NK-92 (cell line): Measurements from ENCODE around the gene SMC2.

Experiments
- DNase-seq: peaks from one replicate; lab custom pipeline; 2025; ENCODE audit not compliant: unreplicated experiment; lab: John Stamatoyannopoulos, UW

The SMC2 gene

DNA sequence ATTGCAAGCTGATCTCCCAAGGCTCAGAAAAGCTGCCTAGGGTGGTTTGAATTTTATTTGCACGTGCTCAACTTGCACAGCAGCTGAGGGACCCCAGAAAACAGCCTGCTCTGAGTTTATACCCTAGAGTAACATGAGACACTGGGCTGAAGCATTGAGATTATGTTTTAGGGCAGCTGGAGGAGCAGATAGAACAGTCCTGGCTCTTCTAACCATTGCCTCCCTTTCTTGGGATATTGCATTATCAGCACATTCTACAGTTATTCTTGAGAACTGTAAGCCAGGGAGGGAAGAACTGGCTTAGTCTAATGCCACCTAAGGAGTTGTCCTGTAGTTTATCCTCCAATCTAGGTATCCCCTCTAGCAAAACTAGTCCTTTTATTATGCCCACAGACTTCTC, 10.3 kb downstream of the SMC2 start:
- DNase-seq, result no peak

DNA sequence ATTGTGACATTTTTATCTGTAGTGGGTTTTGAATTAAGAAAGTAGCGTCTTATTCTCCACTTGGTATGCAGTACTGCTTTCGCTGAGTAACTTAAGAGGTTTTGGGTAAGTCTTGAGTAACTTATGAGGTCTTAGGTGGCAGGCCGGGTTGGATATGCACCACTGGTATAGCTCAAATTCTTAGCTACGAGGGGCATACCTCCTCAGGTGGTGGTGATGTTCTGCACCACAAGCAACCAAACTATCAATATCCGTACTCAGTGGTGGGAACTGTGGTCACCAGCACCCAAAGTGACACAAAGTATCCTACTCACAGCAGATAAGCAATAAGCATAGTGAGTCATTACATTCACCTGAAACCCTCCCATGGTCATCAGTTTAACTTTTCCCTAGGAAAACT, 13.7 kb downstream of the SMC2 start:
- no peak for DNase-seq

DNA sequence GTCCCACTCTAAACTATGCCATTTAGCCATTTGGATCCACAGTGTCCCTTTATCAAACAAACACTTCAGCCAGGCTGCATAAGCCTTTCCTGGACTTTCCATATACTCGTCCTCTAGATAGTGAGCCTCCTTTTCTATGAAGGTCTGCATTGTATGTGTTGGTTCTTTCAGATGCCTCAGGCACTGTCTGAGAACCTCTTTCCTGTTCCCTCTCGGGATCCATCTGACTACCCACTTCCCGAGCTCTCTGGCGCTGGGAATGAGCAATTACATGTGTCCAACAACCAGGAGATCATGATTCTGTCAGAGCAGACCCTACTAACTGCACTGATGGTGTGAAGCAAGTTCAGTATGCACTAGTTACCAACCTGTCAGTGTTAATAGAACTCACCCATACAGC, 14.2 kb downstream of the SMC2 start:
- no peak for DNase-seq

DNA sequence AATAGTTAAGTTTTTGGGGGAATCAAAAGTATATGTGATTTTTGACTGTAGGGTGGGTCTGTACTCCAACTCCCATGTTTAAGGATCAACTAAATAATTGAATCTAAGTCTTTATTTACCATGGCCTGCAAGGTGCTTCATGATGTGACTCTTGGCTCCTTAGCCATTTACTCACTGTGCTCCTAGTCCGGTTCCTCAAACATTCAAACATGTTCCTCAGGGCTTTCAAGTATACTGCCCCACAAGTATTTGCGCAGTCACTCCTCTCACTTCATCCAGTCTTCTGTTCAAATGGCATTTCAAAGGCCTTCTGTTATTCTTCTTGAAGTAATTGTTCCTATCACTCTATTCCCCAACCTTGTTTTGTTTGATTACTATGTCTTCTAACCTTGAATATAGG, 16.4 kb downstream of the SMC2 start:
- DNase-seq, result no peak

DNA sequence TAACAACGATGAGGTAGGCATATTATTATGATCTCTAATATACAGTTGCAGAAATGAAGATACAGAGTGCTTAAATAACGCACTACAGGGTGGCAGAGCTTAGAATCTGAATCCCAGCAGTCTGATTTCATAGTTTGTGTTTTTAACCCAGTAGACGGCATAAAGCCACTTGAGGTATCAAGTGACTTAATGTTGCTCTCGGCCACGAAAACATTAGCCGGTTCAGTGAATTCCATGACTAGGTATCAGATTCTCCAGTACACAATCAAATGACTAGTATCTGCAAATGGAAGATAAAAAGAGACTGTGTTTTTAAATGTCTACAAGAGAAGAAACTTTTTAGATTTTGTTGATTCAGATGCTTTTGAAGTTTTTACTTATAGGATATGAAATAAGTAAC, 24.8 kb downstream of the SMC2 start:
- DNase-seq, result no peak

DNA sequence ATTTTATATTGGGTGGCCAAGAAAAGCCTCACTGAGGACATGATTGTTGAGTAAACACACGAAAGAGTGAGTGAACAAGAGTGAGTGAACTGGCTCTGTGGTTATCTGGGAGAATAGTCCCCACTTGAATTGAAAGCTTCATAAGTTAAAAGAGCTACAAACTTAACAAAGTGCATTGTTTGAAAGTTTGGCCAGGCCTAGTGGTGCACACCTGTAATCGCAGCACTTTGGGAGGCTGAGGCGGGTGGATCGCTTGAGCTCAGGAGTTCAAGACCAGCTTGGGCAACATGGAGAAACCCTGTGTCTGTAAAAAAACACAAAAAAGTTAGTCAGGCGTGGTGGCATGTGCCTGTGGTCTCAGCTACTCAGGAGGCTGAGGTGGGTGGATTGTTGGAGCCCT, 26.9 kb downstream of the SMC2 start:
- no peak for DNase-seq

DNA sequence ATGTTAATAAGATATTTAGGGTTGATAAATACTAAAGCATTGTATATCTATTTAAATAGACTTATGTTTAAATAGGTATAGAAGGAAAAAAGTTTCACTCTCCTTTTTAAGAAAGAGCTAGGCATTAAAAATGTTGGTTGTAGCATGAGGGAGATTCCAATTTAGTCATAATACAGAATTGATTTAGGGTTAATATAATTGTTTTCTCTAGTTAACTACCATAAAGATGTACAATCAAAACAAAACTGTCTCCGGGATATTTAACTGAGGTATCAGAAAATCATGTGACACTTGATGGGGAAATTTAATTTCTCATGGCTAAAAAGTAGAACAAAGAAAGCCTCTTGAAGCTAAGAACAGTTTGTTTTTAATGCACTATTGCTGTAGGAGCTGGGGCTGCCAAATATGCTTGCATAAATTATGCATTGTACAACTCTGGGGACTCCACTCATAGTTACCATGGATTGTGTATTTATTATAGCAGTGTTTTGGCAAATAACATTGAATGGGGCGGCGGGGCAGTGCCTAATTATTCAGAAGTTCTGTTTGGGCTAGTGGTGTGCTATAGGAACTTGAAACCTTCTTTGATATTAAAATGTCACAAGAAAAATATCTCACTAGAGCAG, 44.2 kb downstream of the SMC2 start:
- DNase-seq, result no peak

DNA sequence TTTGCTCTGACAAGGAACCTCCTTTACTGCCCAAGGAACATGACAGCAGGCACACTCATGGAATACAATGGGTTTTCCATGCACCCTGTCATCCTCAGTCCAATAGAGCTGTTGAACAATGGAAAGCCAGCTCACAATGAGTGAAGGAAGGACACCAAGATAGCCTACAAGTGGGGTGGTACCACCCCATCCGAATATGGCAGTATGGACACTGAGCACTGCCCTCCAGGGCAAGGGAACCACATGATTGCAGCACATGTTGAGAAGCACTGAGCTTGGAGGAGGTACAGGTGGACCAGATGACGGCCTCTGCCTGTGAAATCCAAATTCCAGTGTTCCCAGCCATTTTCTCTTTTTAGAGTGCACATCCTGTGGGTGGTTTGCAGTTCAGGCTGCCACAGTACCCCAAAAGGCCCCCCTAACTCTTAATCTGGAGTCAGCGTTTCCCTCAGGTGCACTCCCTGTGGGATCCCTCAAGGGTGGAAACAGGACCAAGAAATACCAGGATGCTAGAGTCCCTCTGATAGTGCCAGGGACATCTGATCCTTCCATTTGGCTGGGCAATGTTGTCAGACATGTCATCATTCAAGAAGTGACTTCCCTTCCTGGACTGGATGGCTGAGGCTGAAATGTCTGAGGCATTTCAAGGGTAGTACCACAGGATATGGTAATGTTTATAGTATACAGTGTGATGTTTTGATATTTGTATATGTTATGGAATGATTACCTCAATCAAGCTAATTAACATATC, 48.9 kb downstream of the SMC2 start:
- no peak for DNase-seq

DNA sequence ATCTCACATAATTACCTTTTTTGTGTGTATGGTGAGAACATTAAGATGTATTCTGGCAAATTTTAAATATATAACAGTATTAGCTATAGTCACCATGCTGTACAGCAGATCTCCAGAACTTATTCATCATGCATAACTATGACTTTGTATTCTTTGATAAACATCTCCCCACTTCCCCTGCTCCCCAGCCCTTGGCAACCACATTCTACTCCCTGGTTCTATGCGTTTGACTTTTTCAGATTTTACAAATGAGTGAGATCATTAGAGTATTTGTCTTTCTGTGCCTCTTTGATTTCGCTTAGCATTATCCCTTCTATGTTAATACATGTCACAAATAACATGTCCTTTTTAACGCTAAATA, 49.4 kb downstream of the SMC2 start:
- no peak for DNase-seq

DNA sequence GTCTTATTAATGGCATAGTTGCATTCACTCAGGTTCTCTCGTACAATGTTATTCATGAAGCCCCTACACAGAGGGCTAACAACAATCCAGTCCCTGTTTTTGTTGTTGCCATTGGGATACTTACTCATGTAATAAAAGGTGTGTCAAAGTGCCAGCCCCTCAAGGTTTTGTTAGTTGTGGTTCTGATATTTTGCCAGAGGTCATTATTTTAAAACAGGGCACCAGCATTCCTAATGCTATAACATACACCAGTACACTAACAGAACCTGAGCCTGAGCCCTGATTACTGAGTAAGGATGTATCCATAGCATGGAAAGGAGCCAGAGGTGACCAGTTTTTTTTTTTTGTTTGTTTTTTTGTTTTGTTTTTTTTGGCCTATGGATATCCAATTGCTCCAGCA, 50.2 kb downstream of the SMC2 start:
- no peak for DNase-seq

DNA sequence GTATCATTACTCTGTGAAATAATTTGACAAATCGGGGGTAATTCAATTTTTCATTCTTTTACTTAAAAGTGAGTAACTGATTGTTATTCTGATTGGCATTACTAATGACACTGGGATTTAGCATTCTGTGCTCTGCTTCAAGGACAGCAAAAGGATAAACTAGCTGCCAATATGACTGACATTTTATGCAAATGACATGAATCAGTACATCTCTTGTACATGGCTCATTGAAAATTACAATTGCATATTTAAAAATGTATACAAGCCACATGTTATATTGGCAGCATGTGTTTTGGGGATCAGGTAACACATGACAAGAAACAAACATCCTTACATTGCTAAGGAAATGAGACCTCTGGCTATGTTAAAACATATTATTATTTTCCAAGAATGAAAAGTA, 79.0 kb downstream of the SMC2 start:
- no peak for DNase-seq

DNA sequence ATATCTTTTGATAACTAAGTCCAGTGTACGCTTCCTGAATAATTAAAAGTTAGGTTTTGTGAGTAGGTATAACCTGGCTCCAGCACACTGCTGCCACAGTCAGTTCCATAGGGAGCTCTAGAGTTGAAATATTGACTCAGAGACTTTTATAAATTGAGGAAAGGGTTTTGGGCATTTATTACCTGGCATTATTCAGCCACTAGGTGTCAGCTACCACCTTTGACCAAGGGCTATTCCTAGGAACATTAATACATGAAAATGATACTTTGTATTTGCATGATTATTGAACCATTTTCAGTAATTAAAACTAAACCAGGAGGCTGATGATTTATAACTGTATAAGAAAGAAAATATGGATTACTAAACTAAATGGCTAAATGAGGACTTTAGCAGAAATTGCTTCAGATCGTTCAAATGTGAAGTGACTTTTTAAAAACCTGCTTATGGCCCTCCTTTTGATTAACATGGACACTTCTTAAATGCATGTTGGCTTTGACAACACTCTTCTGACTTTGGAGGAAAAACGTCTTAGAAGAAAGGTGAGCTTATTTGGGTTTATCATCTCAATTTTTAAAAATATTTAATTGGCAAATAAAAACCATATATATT, 83.0 kb downstream of the SMC2 start:
- DNase-seq, result no peak

DNA sequence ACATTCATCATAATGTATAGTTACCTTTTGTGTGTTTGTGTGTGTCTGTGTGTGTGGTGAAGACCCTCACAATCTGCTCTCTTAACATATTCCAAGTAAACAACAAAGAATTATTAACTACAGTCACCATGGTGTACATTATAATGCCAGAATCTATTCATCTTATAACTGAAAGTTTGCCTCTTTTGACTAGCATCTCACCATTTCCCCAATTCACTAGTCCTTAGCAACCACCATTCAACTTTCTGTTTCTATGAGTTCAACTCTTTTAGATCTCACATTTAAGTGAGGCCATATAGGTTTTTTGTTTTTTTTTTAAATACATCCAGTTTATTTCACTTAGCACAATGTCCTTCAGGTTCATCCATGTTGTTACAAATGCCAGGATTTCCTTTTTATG, 83.6 kb downstream of the SMC2 start:
- DNase-seq, result no peak
